Stomach smooth muscle (tissue), 2 donors: ENCODE results near the gene ATP11A.

Experiments used
- H3K27ac ChIP-seq: one replicate; pipeline ENCODE4 v1.7.0; 2013; ENCODE audit warnings: mild to moderate bottlenecking, low read length, inconsistent platforms
- H3K27me3 ChIP-seq, 2 donors: one replicate each; pipeline ENCODE4 v1.7.0; 2013; ENCODE audit warnings: low read length in 2 of 2; ENCODE audit not compliant: insufficient read depth in 2 of 2, control insufficient read depth in 1 of 2
- H3K36me3 ChIP-seq, 2 donors: one replicate each; pipeline ENCODE4 v1.7.0; 2013; ENCODE audit warnings: low read length in 2 of 2; ENCODE audit not compliant: control insufficient read depth in 2 of 2, insufficient read depth in 2 of 2
- H3K4me1 ChIP-seq: one replicate; pipeline ENCODE4 v1.7.0; 2013; ENCODE audit warnings: low read length; ENCODE audit not compliant: control insufficient read depth, insufficient read depth
- H3K4me3 ChIP-seq, 2 donors: one replicate each; pipeline ENCODE4 v1.7.0; 2013; ENCODE audit warnings: low read length in 2 of 2
- H3K9ac ChIP-seq, 2 donors: one replicate each; pipeline ENCODE4 v1.7.0; 2013; ENCODE audit warnings: low read length in 2 of 2, mild to moderate bottlenecking in 1 of 2
- H3K9me3 ChIP-seq, 2 donors: one replicate each; pipeline ENCODE4 v1.7.0; 2013; ENCODE audit warnings: low read length in 2 of 2; ENCODE audit not compliant: control insufficient read depth in 2 of 2
- donor health status: healthy.
- donor health status: Pancreatic carcinoma.

The ATP11A gene

GRCh38 chr13:112828756-112829155 is 138.9 kb downstream of the ATP11A start:
- Histone ChIP-seq H3K27ac (no peak overlapping the region), H3K4me3 (no peak overlapping the region), H3K27me3 (no peaks in the 10 kb centered on the region), H3K9ac (no peak overlapping the region), H3K36me3 (peaks cover 45 to 59% of the 10 kb centered on the region in 2 donors), H3K4me1 (no peaks in the 10 kb centered on the region), H3K9me3 (no peaks in the 10 kb centered on the region)

- no peak overlapping the region for H3K9ac ChIP-seq
- peaks cover 43 to 56% of the 10 kb centered on the region in 2 donors for H3K36me3 ChIP-seq
- no peaks in the 10 kb centered on the region for H3K9me3 ChIP-seq
- no peak overlapping the region for H3K27ac ChIP-seq
- no peak overlapping the region for H3K4me3 ChIP-seq
- H3K27me3 ChIP-seq = no peaks in the 10 kb centered on the region
- H3K4me1 ChIP-seq = no peaks in the 10 kb centered on the region
Measured at GRCh38 chr13:112831196-112831595, 141.4 kb downstream of the ATP11A start.

- H3K27ac ChIP-seq = no peak overlapping the region
- no peak overlapping the region for H3K4me3 ChIP-seq
- H3K27me3 ChIP-seq = no peaks in the 10 kb centered on the region
- no peaks in the 10 kb centered on the region for H3K4me1 ChIP-seq
- no peak overlapping the region for H3K9ac ChIP-seq
- no peaks in the 10 kb centered on the region for H3K9me3 ChIP-seq
- H3K36me3 ChIP-seq = peaks cover 43 to 52% of the 10 kb centered on the region in 2 donors
Measured at GRCh38 chr13:112831801-112832200, 142.0 kb downstream of the ATP11A start.

GRCh38 chr13:112832811-112833210 is 143.0 kb downstream of the ATP11A start:
- Histone ChIP-seq H3K4me3 (no peak overlapping the region), H3K9me3 (no peaks in the 10 kb centered on the region), H3K27me3 (no peaks in the 10 kb centered on the region), H3K27ac (no peak overlapping the region), H3K9ac (no peak overlapping the region), H3K4me1 (peaks cover 5% of the 10 kb centered on the region), H3K36me3 (peaks cover 36 to 45% of the 10 kb centered on the region in 2 donors)

GRCh38 chr13:112833551-112834257 is 143.9 kb downstream of the ATP11A start:
- Histone ChIP-seq H3K4me3 (no peak overlapping the region), H3K4me1 (peaks cover 5% of the 10 kb centered on the region)

GRCh38 chr13:112835344-112835743 is 145.5 kb downstream of the ATP11A start:
- no peaks in the 10 kb centered on the region for H3K9me3 ChIP-seq
- peaks cover 8% of the 10 kb centered on the region for H3K4me1 ChIP-seq
- H3K27ac ChIP-seq = no peak overlapping the region
- no peaks in the 10 kb centered on the region for H3K27me3 ChIP-seq
- peaks cover 32 to 54% of the 10 kb centered on the region in 2 donors for H3K36me3 ChIP-seq
- no peak overlapping the region for H3K9ac ChIP-seq
- H3K4me3 ChIP-seq = no peak overlapping the region

More at GRCh38 chr13:112833551-112834257, 143.9 kb downstream of the ATP11A start:
- Histone ChIP-seq H3K9me3 (no peaks in the 10 kb centered on the region), H3K27me3 (no peaks in the 10 kb centered on the region), H3K9ac (no peak overlapping the region), H3K36me3 (peaks cover 32 to 48% of the 10 kb centered on the region in 2 donors), H3K27ac (no peak overlapping the region)

- Histone ChIP-seq H3K9ac (no peak overlapping the region), H3K9me3 (no peaks in the 10 kb centered on the region), H3K27me3 (no peaks in the 10 kb centered on the region), H3K27ac (no peak overlapping the region), H3K4me3 (no peak overlapping the region), H3K4me1 (peaks cover 8% of the 10 kb centered on the region), H3K36me3 (peaks cover 32 to 54% of the 10 kb centered on the region in 2 donors)
Measured at GRCh38 chr13:112835796-112836195, 146.0 kb downstream of the ATP11A start.

- no peaks in the 10 kb centered on the region for H3K9me3 ChIP-seq
- H3K9ac ChIP-seq = no peak overlapping the region
- H3K36me3 ChIP-seq = peaks cover 25 to 46% of the 10 kb centered on the region in 2 donors
- H3K4me3 ChIP-seq = no peak overlapping the region
- H3K27ac ChIP-seq = no peak overlapping the region
- H3K27me3 ChIP-seq = no peaks in the 10 kb centered on the region
- peaks cover 8% of the 10 kb centered on the region for H3K4me1 ChIP-seq
Measured at GRCh38 chr13:112836940-112837339, 147.1 kb downstream of the ATP11A start.

GRCh38 chr13:112837371-112838037 is 147.7 kb downstream of the ATP11A start:
- H3K27ac ChIP-seq = no peak overlapping the region
- H3K36me3 ChIP-seq = peaks cover 20 to 42% of the 10 kb centered on the region in 2 donors
- H3K4me1 ChIP-seq = peaks cover 10% of the 10 kb centered on the region
- H3K4me3 ChIP-seq = no peak overlapping the region
- H3K9ac ChIP-seq = no peak overlapping the region
- H3K9me3 ChIP-seq = no peaks in the 10 kb centered on the region
- H3K27me3 ChIP-seq = no peaks in the 10 kb centered on the region

GRCh38 chr13:112838038-112838841 is 148.4 kb downstream of the ATP11A start:
- Histone ChIP-seq H3K9ac (no peak overlapping the region), H3K4me1 (peaks cover 17% of the 10 kb centered on the region), H3K4me3 (no peak overlapping the region), H3K9me3 (no peaks in the 10 kb centered on the region), H3K27ac (no peak overlapping the region), H3K36me3 (peaks cover 18 to 36% of the 10 kb centered on the region in 2 donors), H3K27me3 (no peaks in the 10 kb centered on the region)
